VCaP (cell line): ENCODE results near the gene CD300LG.

Source experiments
- H3K27ac ChIP-seq: fragments of 450-650 bp; 2 replicates; pipeline ENCODE4 v1.5.1; 2017
- TF ChIP-seq, protein P1 (sequence below): fragments of 450-650 bp; conservative IDR thresholded peaks from 2 replicates; pipeline ENCODE4 v1.5.1; 2017; ENCODE audit warnings: mild to moderate bottlenecking, moderate library complexity

Gene CD300LG

DNA sequence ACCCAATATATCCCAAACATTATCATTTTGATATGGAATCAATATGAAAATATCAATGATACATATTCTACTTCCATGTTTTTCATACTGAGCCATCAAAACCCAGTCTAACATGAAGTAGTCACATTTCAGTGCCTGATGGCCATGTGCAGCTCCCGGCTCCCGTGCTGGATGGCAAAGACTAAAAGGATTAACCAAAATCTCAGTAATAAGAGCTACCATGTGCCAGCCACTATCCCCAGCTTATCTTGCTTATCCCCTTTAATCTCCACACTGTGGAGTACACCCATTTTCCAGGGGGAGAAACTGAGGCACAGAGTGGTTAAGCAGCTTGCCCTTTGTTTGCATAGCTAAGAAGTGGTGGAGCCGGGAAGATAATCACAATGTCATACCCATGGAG is 9.2 kb downstream of the CD300LG start:
- TF ChIP-seq, protein P1, sequence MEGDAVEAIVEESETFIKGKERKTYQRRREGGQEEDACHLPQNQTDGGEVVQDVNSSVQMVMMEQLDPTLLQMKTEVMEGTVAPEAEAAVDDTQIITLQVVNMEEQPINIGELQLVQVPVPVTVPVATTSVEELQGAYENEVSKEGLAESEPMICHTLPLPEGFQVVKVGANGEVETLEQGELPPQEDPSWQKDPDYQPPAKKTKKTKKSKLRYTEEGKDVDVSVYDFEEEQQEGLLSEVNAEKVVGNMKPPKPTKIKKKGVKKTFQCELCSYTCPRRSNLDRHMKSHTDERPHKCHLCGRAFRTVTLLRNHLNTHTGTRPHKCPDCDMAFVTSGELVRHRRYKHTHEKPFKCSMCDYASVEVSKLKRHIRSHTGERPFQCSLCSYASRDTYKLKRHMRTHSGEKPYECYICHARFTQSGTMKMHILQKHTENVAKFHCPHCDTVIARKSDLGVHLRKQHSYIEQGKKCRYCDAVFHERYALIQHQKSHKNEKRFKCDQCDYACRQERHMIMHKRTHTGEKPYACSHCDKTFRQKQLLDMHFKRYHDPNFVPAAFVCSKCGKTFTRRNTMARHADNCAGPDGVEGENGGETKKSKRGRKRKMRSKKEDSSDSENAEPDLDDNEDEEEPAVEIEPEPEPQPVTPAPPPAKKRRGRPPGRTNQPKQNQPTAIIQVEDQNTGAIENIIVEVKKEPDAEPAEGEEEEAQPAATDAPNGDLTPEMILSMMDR = no peak
- no peak overlapping the region for H3K27ac ChIP-seq

DNA sequence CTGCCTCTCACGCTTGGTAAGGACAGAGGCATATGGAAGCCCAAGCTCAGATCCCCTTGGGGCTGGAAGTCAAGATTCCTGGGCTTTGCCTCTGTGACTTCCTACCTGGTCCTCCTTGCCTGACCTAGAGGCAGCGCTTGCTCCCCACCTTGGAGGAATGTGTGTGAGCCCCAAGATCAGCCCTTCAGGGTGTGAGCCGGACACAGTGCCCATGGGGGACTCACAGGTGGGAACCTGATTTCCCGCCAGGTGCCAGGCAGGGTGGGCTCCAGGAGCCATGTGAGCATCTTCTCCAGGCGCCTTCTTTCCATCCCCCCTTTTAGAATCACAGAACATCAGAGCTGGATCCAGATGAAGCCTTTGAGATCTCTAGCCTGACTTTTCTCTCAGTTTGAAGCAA is 10.2 kb downstream of the CD300LG start:
- TF ChIP-seq, protein P1 = no peak
- no peak overlapping the region for H3K27ac ChIP-seq

DNA sequence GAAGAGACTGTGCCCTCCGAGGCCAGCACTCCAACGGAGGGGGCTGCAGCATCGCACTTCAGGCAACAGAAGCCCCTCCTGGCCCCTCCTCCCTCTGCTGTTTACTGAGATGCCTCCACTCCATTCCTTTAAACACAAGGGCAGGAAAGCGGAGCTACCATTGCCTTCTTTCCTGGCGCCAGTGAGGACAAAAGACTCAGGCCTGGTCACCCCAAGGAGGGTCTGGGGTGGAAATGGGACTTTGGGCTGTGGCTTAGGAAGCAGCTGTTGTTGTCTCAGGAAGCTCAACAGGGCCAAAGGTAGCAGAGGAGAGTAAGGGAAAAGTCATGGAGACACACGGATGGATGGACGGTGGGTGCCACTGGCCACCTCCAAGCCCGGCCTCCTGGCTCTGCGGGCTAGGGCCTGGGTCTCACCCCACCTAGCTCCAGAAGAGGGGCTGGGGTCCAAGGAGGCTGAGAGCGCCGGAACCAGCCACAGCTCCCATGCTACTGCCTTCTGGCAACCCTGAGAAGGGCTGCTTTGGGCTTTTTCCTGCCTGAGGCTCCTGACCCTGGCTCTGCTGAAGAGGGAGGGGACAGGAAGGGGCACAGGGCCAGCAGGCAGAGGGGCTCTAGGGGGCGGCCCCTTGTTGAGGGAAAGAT is 11.1 kb downstream of the CD300LG start:
- TF ChIP-seq, protein P1 = no peak
- H3K27ac ChIP-seq = no peak overlapping the region

DNA sequence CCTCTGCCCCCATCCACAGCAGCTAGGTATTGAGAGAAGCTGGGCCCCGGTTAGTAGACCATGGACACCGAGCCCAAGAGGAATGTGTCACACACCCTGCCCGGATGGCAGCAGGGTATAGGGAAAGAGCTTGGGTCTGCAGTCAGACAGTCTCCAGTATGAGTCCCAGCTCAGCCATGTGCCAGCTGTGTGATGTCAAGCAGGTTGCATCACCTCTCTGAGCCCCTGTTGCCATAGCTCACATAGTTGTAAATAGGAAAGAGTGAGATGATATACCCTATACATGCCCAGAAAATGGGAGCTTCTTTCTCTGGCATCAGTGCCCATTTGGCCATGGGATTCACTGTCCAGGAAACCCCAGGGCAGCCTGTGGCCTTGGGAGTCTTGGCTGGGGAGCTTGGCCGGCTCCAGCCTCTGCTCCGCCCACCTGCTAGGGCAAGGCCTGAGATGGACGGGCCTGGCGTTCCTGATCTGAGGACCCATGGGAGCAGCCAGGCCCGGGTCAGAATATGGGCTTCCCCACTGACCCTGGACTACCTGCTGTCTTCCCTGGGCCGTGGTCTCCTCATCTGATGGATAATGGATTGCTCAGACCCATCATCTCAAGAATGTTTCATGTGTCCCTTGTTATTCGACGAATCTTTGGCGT is 13.2 kb downstream of the CD300LG start:
- TF ChIP-seq, protein P1 = no peak
- no peak overlapping the region for H3K27ac ChIP-seq

DNA sequence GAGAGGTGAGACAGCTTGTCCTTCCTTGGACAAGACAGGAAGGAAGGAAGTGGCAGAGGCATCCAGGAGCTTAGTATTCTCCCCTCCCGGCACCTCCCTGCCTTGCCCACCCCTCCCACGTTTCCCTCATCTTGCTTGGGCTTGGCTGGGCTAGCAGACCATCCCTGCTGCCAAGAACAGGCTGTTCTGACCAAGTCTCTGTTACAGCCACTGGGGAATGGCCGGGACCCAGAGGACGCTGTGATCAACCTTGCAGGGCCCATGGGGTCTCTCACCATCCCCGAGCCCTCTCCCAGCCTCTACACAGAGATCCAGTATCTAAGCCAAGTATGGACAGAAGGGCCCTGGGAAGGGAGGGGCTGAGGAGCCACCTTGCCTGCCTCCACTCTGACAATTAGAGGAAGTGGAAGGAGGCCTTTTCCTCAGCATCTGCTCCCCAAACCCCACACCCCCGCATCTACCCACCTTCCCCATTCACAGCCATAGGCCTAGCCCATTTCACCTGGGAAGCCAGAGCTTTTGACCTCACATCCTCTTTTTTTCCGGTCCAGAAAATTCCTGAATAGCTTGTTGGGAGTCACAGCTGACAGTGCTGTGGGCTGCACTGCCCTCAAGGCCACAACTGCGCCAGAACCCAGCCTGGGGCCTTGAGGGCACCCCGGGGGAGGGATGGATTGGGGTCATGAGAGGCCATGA is 14.1 kb downstream of the CD300LG start:
- TF ChIP-seq, protein P1 = no peak
- H3K27ac ChIP-seq = no peak overlapping the region

DNA sequence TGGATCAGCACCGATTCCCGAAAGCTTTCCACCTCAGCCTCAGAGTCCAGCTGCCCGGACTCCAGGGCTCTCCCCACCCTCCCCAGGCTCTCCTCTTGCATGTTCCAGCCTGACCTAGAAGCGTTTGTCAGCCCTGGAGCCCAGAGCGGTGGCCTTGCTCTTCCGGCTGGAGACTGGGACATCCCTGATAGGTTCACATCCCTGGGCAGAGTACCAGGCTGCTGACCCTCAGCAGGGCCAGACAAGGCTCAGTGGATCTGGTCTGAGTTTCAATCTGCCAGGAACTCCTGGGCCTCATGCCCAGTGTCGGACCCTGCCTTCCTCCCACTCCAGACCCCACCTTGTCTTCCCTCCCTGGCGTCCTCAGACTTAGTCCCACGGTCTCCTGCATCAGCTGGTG is 15.0 kb downstream of the CD300LG start:
- TF ChIP-seq, protein P1 = no peak
- no peak overlapping the region for H3K27ac ChIP-seq

DNA sequence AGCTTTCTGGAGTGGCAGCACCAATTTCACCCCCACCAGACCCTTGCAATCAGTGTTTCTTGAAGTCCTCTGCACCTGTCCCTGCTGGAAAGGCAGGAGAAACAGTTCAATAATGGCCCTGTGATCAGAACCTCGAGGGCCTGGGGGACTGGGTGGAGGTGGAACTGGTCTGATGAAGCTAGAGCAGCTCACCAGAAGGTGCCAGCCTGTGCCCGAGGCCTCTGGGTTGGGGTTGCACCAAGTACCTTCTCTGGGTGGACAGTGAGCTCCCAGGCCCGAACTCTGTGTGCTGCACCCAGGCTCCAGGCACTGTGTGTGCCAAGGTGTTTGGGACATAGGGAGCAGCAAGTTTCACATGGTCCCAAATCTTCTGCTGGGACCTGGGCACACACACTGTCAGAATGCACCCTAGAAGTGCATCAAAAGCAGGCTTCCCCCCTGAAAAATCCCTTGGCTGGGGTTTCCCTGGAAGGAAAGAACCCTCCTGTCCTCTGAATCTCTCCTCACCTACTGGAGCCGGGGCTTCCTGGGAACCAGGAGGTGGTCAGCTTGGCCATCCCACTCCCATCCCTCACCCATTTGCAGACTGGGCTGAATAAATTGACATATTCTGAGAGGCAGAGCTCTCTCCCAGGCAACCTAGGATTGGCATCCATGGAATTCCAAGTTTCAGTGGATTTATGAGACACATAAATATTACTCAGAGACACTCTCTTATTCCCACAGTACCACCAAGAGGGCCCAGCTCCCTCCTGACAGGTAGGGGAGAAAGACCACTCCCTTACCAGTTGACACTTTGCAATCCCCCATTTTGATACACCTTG is 17.4 kb downstream of the CD300LG start:
- no peak overlapping the region for H3K27ac ChIP-seq
- TF ChIP-seq, protein P1 = no peak
